Heart left ventricle (tissue), 16 donors: ENCODE measurements around the gene UGGT1. TPM values are rescaled to one million over a fixed set of nuclear protein-coding genes. Genes with fewer than 3 reads are reported as not detected.

Source experiments
- ATAC-seq, 4 donors: fragments of 200-7000 bp; cut with Tn5 transposase; one replicate each; pipeline ENCODE4 v1.9.1; 2020 to 2022; ENCODE audit warnings: moderate library complexity in 4 of 4, mild to moderate bottlenecking in 3 of 4, moderate number of reproducible peaks in 1 of 4
- DNase-seq, 5 donors: peaks; one replicate each; pipeline ENCODE4 v3.0.0-alpha.2; 2020
- H3K27ac ChIP-seq, 12 donors: fragments of 200-600 bp; sonication (generic) in 4 of 12; one replicate each; pipeline versions ENCODE4 v1.5.0 to v1.8.0; 2016 to 2022; ENCODE audit warnings: mild to moderate bottlenecking in 2 of 12
- H3K27me3 ChIP-seq, 9 donors: fragments of 200-600 bp; sonication (generic) in 2 of 9; one replicate each; pipeline versions ENCODE4 v1.5.1 to v1.8.0; 2016 to 2022; ENCODE audit warnings: mild to moderate bottlenecking in 3 of 9
- H3K36me3 ChIP-seq, 9 donors: fragments of 200-600 bp; sonication (generic) in 2 of 9; one replicate each; pipeline versions ENCODE4 v1.5.0 to v1.8.0; 2018 to 2022; ENCODE audit warnings: mild to moderate bottlenecking in 2 of 9
- H3K4me1 ChIP-seq, 12 donors: fragments of 200-600 bp; sonication (generic) in 4 of 12; one replicate each; pipeline versions ENCODE4 v1.5.0 to v1.8.0; 2016 to 2022; ENCODE audit warnings: mild to moderate bottlenecking in 3 of 12
- H3K4me3 ChIP-seq, 12 donors: fragments of 200-600 bp; sonication (generic) in 4 of 12; one replicate each; pipeline versions ENCODE4 v1.5.0 to v1.8.0; 2017 to 2022; ENCODE audit warnings: mild to moderate bottlenecking in 9 of 12, moderate library complexity in 4 of 12
- H3K9me3 ChIP-seq, 12 donors: fragments of 200-600 bp; sonication (generic) in 4 of 12; one replicate each; pipeline versions ENCODE4 v1.5.0 to v1.8.0; 2016 to 2022; ENCODE audit warnings: mild to moderate bottlenecking in 1 of 12
- CTCF ChIP-seq, 12 donors: fragments of 200-600 bp; sonication (generic) in 4 of 12; IDR thresholded peaks; one replicate each; pipeline versions ENCODE4 v1.5.0 to v1.8.0; 2018 to 2022; ENCODE audit warnings: antibody characterized with exemption in 12 of 12, mild to moderate bottlenecking in 5 of 12
- POLR2A ChIP-seq, 2 donors: fragments of 450-650 bp; IDR thresholded peaks; one replicate each; pipeline ENCODE4 v1.6.1; 2017; ENCODE audit warnings: antibody characterized with exemption in 2 of 2, mild to moderate bottlenecking in 2 of 2, moderate library complexity in 2 of 2
- WGBS, 4 donors: extraction: QIAGEN DNeasy Blood & Tissue Kit in 2 of 4; methylation state at CpG; one replicate each; pipeline versions ENCODE4 v1.1.5 to v1.1.7; 2013 to 2018; 5-methylcytosine and 5-hydroxymethylcytosine counted together
- intact Hi-C, 10 donors: fragments of 100-400 bp; cut with DNase I; formaldehyde crosslinking; loops; one replicate each; pipeline versions ENCODE4 v1.11.1 to v1.14.2; 2022
- polyA plus RNA-seq, 2 donors: library from polyadenylated mRNA; stranded (reverse); fragments of 200-250 nt; gene quantifications; one replicate each; pipeline ENCODE4 v1.2.3, GENCODE V29; 2013
- total RNA-seq, 9 donors: library from RNA; depleted of rRNA in 2 of 9; stranded (reverse); fragments of >200 nt in 2 of 9; fragmentation: NEBNext Ultra II Directional in 3 of 9; extraction: Animal tissue kit (Norgen Biotek cat#: 25700) in 3 of 9; gene quantifications; one replicate each; pipeline versions ENCODE4 v1.1.0 to v1.2.4, GENCODE V29; 2016 to 2023
- donor health status: ischemic (EF 13 %, LVEDD 7.1; RV severe dilation, severe dysfunction).
- donor health status: healthy with polysubstance abuse.
- donor health status: DM: no; HTN: yes; CAD: no.
- donor health status: DM: no; HTN: no; CAD: no.
- donor health status: ischemic (EF 25% LVEDD 6.9; RV normal size, moderate dysfunction).
- donor health status: ischemic (EF 25% LVEDD 5.7; RV mildly dilated, moderate dysfunction).
- donor health status: healthy.
- donor health status: DM: yes; HTN: yes; CAD: no.
- donor health status: ischemic (EF 35%, LVEDD 5.7; RV mildly dilated, moderate dysfunction).
- donor health status: nonischemic (EF 11% LVEDD 7.7; RV severe dilation, severe dysfunction).
- donor health status: DM: yes; HTN: yes; CAD: no.
- donor health status: PGD.
- donor health status: ischemic (EF 29% LVEDD 5.4; RV normal size, mild dysfunction).
- donor health status: nonischemic (EF 23%, LVEDD 6.1; RV moderate dilation, normal function).

UGGT1 gene
- total and polyA plus RNA-seq, 11 donors, result 5.8 to 77.4 (median 32.0) TPM

- DNase-seq (no peak), ATAC-seq (no peak)
- TF ChIP-seq POLR2A (IDR thresholded peaks at IDR 0.05) (no peak), CTCF (IDR thresholded peaks at IDR 0.05) (no peak)
- Histone ChIP-seq H3K4me3 (no peak overlapping the region), H3K27ac (no peak overlapping the region), H3K4me1 (no peaks in the 10 kb centered on the region), H3K9me3 (peaks cover 0 to 16% (median 3%) of the 10 kb centered on the region in 12 donors), H3K27me3 (peaks cover 0 to 3% (median 0%) of the 10 kb centered on the region in 9 donors), H3K36me3 (no peaks in the 10 kb centered on the region)
- WGBS, 4 donors, result 91 to 96% (median 94%) methylated on average over 12 of the region's 12 CpGs
- intact Hi-C loops, result no loop called here
These were observed 37.7 kb upstream of the UGGT1 start for GRCh38 chr2:128053331-128053730.

GRCh38 chr2:128054104-128054885 lies 36.7 kb upstream of the UGGT1 start:
- Histone ChIP-seq H3K27me3 (peaks cover 0 to 3% (median 0%) of the 10 kb centered on the region in 9 donors), H3K36me3 (no peaks in the 10 kb centered on the region), H3K27ac (no peak overlapping the region), H3K4me1 (no peaks in the 10 kb centered on the region), H3K4me3 (no peak overlapping the region), H3K9me3 (peaks cover 0 to 9% (median 3%) of the 10 kb centered on the region in 12 donors)
- WGBS, 4 donors, result 87 to 94% (median 92%) methylated on average over 10 to 11 of the region's 11 CpGs
- DNase-seq, result no peak
- no peak for TF ChIP-seq CTCF (IDR thresholded peaks at IDR 0.05)
- no peak for TF ChIP-seq POLR2A (IDR thresholded peaks at IDR 0.05)
- intact Hi-C loops, result no loop called here
- ATAC-seq, result no peak

GRCh38 chr2:128057334-128057733 lies 33.7 kb upstream of the UGGT1 start:
- H3K27me3 ChIP-seq, result peaks cover 0 to 3% (median 0%) of the 10 kb centered on the region in 9 donors
- no peak overlapping the region for H3K27ac ChIP-seq
- no peaks in the 10 kb centered on the region for H3K36me3 ChIP-seq
- H3K9me3 ChIP-seq, result no peaks in the 10 kb centered on the region
- intact Hi-C loops, result no loop called here
- DNase-seq (no peak), ATAC-seq (no peak)
- no peak overlapping the region for H3K4me3 ChIP-seq
- no peaks in the 10 kb centered on the region for H3K4me1 ChIP-seq
- TF ChIP-seq POLR2A (IDR thresholded peaks at IDR 0.05) (no peak), CTCF (IDR thresholded peaks at IDR 0.05) (no peak)
- 68 to 86% (median 82%) methylated on average over 3 of the region's 3 CpGs for WGBS, 4 donors

GRCh38 chr2:128058114-128058513 lies 32.9 kb upstream of the UGGT1 start:
- TF ChIP-seq POLR2A (IDR thresholded peaks at IDR 0.05), result no peak
- TF ChIP-seq CTCF (IDR thresholded peaks at IDR 0.05), result no peak
- intact Hi-C loops, result no loop called here
- Histone ChIP-seq H3K27ac (no peak overlapping the region), H3K4me1 (no peaks in the 10 kb centered on the region), H3K4me3 (no peak overlapping the region), H3K36me3 (no peaks in the 10 kb centered on the region), H3K27me3 (peaks cover 0 to 3% (median 0%) of the 10 kb centered on the region in 9 donors), H3K9me3 (no peaks in the 10 kb centered on the region)
- ATAC-seq, result no peak
- no peak for DNase-seq
- WGBS, 4 donors, result 36 to 79% (median 60%) methylated on average over 2 of the region's 2 CpGs
